NCI-H2227 (cell line): ENCODE measurements around the gene ELOF1.

Experiments
- DNase-seq: peaks from one replicate; lab custom pipeline; 2025; ENCODE audit not compliant: unreplicated experiment; lab: John Stamatoyannopoulos, UW

Gene ELOF1

DNA sequence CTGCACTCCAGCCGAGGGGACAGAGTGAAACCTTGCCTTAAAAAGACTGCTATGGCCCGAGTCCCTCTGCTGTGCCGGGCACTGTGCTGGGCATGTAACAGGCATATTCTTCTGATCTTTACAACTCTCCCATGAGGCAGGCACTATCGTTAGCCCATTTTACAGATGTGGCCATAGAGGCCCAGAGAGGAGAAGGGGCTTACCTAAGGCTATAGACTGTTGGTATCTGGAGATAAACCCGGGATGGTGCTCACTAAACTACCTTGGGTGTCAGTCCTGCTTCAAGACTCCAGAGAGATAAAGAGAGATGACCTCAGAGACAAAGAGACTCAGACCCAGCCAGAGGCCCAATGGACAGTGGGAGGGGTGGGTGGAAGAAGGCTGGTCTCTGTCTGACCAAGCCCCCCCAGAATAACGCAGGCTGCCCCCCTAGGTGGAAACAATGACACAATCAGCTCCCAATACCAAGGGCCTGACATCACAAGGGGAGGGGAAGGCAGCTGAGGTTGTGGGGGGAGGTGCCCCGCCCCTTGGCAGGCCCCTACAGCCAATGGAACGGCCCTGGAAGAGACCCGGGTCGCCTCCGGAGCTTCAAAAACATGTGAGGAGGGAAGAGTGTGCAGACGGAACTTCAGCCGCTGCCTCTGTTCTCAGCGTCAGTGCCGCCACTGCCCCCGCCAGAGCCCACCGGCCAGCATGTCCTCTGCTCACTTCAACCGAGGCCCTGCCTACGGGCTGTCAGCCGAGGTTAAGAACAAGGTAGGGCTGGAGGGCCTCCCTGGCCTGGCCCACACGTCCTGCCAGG, 20.6 kb downstream of the ELOF1 start, which contains the start of gene CNN1:
Gene CNN1, plus strand, starts transcription at position 620 of the 805 bp plus-strand sequence. Its CDS starts 77 bp downstream, at position 697.
- peak; percentile 30 for DNase-seq

- DNase-seq = peak; percentile 93
These were observed 23.0 kb downstream of the ELOF1 start for GRCh38 chr19:11535792-11536595.

- DNase-seq = no peak
These were observed 24.1 kb downstream of the ELOF1 start for GRCh38 chr19:11534948-11535347.

- DNase-seq = no peak
These were observed 24.5 kb downstream of the ELOF1 start for GRCh38 chr19:11534538-11534937.

DNA sequence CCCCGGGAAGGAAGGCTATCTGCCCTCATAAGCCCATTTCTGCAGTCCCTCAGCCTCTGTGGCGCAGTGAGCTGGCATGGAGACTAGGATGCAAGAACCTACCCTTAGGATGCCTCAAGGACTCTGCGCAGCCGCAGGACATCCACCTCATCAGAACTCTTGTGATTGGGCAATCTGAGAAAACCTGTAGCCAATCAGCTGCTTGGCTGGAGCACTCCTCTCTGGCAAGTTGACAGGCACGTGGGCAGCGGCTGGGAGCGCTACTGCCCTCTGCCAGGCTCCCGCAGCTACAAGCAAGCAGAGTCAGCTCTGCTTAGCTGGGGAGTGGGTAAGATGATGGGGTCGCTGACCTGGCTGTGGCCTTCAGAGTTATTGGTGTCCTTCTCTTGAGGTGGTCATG, 28.6 kb downstream of the ELOF1 start:
- DNase-seq = peak; percentile 81

GRCh38 chr19:11528551-11529341, 30.3 kb downstream of the ELOF1 start, which contains the start of gene ECSIT:
Gene ECSIT, minus strand, starts transcription at chr19:11529134. Its CDS starts 9,964 bp downstream, at chr19:11519170.
- DNase-seq = peak; percentile 96

DNA sequence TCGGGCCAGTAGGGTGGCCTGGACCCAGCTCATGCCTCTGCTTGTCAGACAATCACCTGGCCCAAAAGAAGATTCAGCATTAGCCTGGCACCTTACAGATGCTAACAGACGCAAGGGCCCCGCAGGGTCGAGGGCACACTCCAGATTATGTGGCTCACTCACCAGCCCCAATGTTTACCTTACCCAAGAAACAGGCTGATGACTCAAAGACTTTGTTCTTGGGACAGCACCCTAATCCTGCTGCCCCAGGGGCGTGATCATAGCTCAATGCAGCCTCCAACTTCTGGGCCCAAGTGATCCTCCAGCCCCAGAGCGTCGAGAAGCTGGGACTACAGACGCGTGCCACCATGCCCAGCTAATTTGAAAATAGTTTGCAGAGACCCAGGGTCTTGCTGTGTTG, 39.9 kb downstream of the ELOF1 start:
- DNase-seq = no peak

DNA sequence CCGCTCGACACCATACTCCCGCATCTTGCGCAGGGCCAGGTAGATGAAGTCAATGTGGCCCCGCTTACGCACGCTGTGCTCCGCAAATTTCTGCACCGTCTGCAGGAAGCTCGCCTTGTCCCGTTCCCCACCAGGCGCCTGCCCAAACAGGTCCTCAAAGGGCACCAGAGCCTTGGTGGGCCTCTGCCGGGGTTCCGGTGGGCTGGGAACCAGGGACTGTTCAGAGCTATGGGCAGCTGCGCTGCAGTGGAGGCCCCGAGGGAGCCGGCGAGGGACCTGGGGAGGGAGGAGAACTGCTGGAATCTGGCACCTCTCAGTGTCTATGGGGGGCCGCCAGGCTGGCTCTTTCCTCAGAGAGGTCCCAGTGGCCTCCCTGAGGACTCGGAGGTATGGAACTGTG, 45.1 kb downstream of the ELOF1 start:
- DNase-seq = no peak

- DNase-seq = no peak
These were observed 48.6 kb downstream of the ELOF1 start for GRCh38 chr19:11510444-11510843.

DNA sequence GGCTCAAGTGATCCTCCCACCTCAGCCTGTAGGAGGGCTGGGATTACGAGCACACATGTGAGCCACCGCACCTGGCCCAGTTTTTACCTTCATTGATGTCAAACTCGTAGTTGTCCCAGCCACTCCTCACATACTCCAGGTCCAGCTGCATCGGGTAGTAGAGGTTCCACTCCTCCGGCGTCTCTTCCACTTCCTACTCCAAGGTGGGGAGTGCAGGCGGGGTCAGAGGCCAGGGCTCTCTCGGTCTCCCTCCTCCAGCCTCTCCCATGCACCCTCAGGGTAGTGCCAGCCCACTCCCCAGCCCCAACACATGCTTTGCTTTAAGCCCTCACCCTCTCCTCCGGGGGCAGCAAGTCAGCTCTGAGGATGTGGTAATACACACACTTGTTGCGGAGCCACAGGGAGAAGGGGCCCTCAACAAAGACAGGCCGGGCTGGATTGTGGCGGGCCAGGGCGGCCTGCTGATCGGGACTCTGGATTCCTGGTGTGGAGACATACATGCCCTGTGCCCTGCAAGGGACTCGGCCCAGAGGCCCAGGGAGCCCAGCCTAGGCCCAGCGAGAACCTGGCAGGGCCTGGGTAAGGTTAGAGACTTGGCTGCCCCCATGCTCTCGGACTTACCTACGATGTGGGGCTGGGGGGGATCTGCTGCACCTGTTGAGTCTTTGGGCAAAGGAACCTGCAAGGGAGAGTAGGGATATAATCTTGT, 51.5 kb downstream of the ELOF1 start:
- DNase-seq = no peak

DNA sequence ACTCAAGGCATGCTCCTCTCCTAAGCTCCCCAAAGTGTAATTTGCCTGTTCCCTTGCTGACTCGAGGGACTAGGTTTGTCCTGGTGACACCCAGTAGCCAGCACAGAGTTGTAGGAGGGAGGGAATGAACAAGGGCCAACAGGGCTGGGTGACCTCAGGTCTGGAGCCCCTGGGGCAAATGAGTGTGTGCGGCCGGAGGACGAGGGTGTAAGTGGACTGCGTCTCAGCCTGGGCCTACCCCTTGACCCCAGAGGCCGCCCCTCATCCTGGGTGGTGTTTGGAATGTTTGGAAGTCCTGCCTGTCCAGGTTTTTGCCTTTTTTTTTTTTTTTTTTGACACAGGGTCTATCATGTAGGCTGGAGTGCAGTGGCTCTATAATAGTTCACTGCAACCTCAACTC, 52.1 kb downstream of the ELOF1 start:
- DNase-seq = no peak

GRCh38 chr19:11506101-11506555, 52.9 kb downstream of the ELOF1 start:
- no peak for DNase-seq

- DNase-seq = peak; percentile 96
These were observed 53.4 kb downstream of the ELOF1 start, which contains the start of gene ZNF653 for GRCh38 chr19:11505504-11506100. Gene ZNF653, minus strand, starts transcription at chr19:11505839. Its CDS starts 53 bp downstream, at chr19:11505786.

GRCh38 chr19:11505032-11505503, 54.0 kb downstream of the ELOF1 start:
- DNase-seq = peak; percentile 96

DNA sequence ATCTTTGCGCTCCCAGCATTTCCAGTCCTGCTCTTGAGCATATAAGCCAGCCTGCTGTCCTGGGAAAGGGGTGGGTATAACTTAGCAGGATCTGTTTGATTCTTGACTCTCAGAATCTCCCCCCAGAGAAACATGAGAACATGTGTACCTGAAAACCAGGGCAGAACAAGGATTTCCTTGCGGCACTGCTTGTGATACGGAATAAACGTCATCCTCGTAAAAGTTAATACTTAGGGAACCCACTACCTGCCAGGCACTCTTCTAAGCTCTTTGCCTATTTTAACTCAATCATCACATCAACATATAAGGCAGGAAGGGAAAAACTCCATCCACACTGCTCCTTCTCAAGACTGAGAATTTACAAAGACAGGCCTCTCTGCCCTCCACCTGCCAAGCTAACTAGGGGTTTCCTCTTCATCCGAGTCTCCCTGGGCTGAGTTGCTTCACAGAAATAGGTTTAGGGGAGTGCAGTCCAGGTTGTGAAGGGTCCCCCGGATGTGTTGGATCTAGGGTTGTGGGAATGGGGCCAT, 54.5 kb downstream of the ELOF1 start:
- DNase-seq = no peak
